Esophagus (tissue), 2 donors: ENCODE data around the gene PLP1. TPM values are rescaled to one million over a fixed set of nuclear protein-coding genes. Genes with fewer than 3 reads are reported as not detected.

Experiments used
- H3K27ac ChIP-seq, 2 donors: one replicate each; pipeline ENCODE4 v1.5.1; 2013; ENCODE audit warnings: low read depth in 2 of 2, mild to moderate bottlenecking in 2 of 2, inconsistent platforms in 1 of 2, low read length in 1 of 2, moderate library complexity in 1 of 2
- H3K27me3 ChIP-seq, 2 donors: one replicate each; pipeline ENCODE4 v1.6.1; 2013; ENCODE audit warnings: low read length in 2 of 2, control low read depth in 1 of 2, mild to moderate bottlenecking in 1 of 2; ENCODE audit not compliant: insufficient read depth in 2 of 2, control insufficient read depth in 1 of 2
- H3K36me3 ChIP-seq, 2 donors: one replicate each; pipeline ENCODE4 v1.6.1; 2013; ENCODE audit warnings: low read length in 1 of 2; ENCODE audit not compliant: control insufficient read depth in 2 of 2, insufficient read depth in 2 of 2
- H3K4me1 ChIP-seq, 2 donors: one replicate each; pipeline ENCODE4 v1.6.1; 2013; ENCODE audit warnings: low read length in 1 of 2; ENCODE audit not compliant: control insufficient read depth in 2 of 2, insufficient read depth in 2 of 2
- H3K4me3 ChIP-seq, 2 donors: one replicate each; pipeline ENCODE4 v1.5.1; 2013; ENCODE audit warnings: low read length in 2 of 2, mild to moderate bottlenecking in 2 of 2, low read depth in 1 of 2, moderate library complexity in 1 of 2
- H3K9me3 ChIP-seq, 2 donors: one replicate each; pipeline ENCODE4 v1.6.1; 2013; ENCODE audit warnings: mild to moderate bottlenecking in 2 of 2, low read depth in 1 of 2, low read length in 1 of 2, moderate library complexity in 1 of 2; ENCODE audit not compliant: control insufficient read depth in 2 of 2, insufficient read depth in 1 of 2
- WGBS, 2 donors: extraction: QIAGEN DNeasy Blood & Tissue Kit; methylation state at CpG; one replicate each; pipeline ENCODE4 v1.1.7; 2013; 5-methylcytosine and 5-hydroxymethylcytosine counted together
- polyA plus RNA-seq, 2 donors: library from polyadenylated mRNA; stranded (reverse); fragments of 200-250 nt; gene quantifications; one replicate each; pipeline ENCODE4 v1.2.3, GENCODE V29; 2013
- donor health status: healthy with polysubstance abuse.
- donor health status: Bipolar disorder and iron deficiency.

The PLP1 gene
- polyA plus RNA-seq, 2 donors = 0.94 to 2.3 TPM

DNA sequence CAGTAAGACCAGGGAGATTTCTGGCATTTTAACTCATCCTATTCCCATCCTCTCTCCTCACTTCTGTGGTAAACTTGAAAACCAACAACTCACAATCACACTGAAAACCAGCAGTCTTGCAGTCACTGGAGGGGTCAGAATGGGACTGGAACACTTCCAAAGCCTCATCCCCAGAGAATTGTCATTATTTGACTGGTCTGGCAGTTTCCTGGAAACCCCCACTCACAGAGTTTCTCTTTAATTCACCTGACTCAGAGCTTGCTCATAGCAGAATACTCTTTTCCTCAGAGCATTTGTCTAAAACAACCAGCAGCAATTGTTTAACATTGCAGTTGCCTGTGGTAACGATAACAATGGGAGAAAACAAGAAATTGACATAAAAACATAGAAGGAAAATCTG is 62.8 kb downstream of the PLP1 start:
- no peak overlapping the region for H3K4me3 ChIP-seq
- WGBS, 2 donors = 39 to 69% methylated on average over 1 of the region's 1 CpG
- no peaks in the 10 kb centered on the region for H3K4me1 ChIP-seq

More for the DNA sequence above, 62.8 kb downstream of the PLP1 start:
- no peaks in the 10 kb centered on the region for H3K36me3 ChIP-seq
- H3K9me3 ChIP-seq = no peaks in the 10 kb centered on the region
- no peaks in the 10 kb centered on the region for H3K27me3 ChIP-seq
- no peak overlapping the region for H3K27ac ChIP-seq

Other genes with a start within 250 kb of the PLP1 start
- 100 to 1,000 TPM in 1 of 2 donors, 10 to 100 TPM in 1; 94.8 to 124 TPM for gene TCEAL4, start 191.3 kb upstream of the PLP1 start, polyA plus RNA-seq
- 10 to 100 TPM in 1 of 2 donors, 1 to 10 TPM in 1; 9.5 to 19.7 TPM for gene TCEAL3, start 168.9 kb upstream of the PLP1 start, polyA plus RNA-seq
- 10 to 100 TPM; 13.3 to 25.9 TPM for gene TCEAL1, start 147.9 kb upstream of the PLP1 start, polyA plus RNA-seq
- gene MORF4L2, start 90.1 kb upstream of the PLP1 start, polyA plus RNA-seq = 100 to 1,000 TPM; 161 to 242 TPM
- under 1 TPM in 1 of 2 donors, not detected in 1; 0.05 TPM for gene TMEM31, start 65.9 kb upstream of the PLP1 start, polyA plus RNA-seq
- gene RAB9B, start 55.4 kb downstream of the PLP1 start, polyA plus RNA-seq = 1 to 10 TPM in 1 of 2 donors, under 1 TPM in 1; 0.45 to 1.0 TPM
- gene TMSB15B, start 185.8 kb downstream of the PLP1 start, polyA plus RNA-seq = 1 to 10 TPM; 1.1 to 2.1 TPM
- not detected for gene H2BW1, start 236.9 kb downstream of the PLP1 start, polyA plus RNA-seq